DOHH2 (cell line): ENCODE results near the gene C11orf91.

Experiments used
- CTCF ChIP-seq: fragments of 200-600 bp; sonication (generic); IDR thresholded peaks from one replicate; pipeline ENCODE4 v1.5.1; 2014; ENCODE audit warnings: antibody characterized with exemption, mild to moderate bottlenecking, low read depth, low read length; ENCODE audit not compliant: poor library complexity, severe bottlenecking
- EZH2phosphoT487 ChIP-seq: fragments of 200-600 bp; sonication (generic); IDR thresholded peaks from 2 replicates; pipeline ENCODE4 v1.6.1; 2017; ENCODE audit warnings: borderline replicate concordance, mild to moderate bottlenecking, antibody characterized with exemption, low read length, moderate library complexity, mixed read lengths

DNA sequence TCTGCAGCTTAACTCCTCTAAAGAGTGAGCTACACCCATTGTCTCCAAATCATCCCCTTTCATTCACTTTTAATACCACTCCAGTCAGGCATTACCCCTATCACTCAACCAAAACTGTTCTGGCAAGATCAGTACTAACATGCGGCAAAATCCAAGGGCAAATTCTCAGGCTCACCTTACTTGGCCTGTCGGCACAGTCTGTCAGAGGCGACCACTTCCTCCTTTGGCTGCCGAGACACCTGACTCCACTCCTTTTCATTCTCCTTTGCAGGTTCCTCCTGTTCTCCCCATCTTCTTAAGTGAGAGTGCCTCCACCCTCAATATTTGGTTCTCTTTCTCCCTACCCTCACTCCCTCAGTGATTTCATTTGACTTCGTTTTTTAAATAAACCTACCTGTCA, 4.2 kb downstream of the C11orf91 start:
- TF ChIP-seq CTCF, result no peak
- TF ChIP-seq EZH2phosphoT487, result no peak
